ENCODE measurements around the gene NRL. TPM values are rescaled to one million over a fixed set of nuclear protein-coding genes. Genes with fewer than 3 reads are reported as not detected.

The NRL gene
- total RNA-seq, 1 experiment from 2014 or later: 2.5 TPM

DNA sequence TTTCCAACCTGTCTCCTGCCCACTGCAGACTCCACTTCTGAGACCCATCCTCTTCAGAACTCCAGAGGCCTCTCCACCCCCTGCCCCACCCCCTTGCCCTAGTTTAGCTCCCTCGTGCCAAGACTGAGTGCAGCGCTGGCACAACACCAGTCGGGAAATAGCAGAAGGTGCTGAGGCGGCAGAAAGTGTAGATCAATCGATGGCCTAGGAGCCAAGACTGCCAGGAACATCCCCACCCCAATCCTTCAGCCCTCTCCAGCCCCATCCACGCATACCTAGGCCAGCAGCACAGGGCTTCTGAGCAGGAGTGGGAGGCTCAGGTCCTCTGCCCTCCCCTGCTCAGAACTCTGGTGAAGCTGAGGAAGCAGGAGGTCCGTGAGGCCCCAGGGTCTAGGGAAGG lies 42.3 kb downstream of the NRL start:
- TF ChIP-seq CTCF (conservative IDR thresholded peaks at IDR 0.05): no peak
- no peaks in the 10 kb centered on the region; the same call in none of the 2 replicates for H3K27me3 Mint-ChIP-seq (ENCODE audit: low read depth)

More for the DNA sequence above, 42.3 kb downstream of the NRL start:
- Histone ChIP-seq H3K4me1 (ENCODE audit: insufficient read depth, low read length) (no peaks in the 10 kb centered on the region), H3K9ac (ENCODE audit: extremely low read depth, insufficient read length, low read length) (no peak overlapping the region), H2AK5ac (ENCODE audit: insufficient read length, low read length) (no peak overlapping the region), H4K20me1 (ENCODE audit: control insufficient read depth, insufficient read depth, insufficient read length) (no peaks in the 10 kb centered on the region), H3K23ac (ENCODE audit: insufficient read length, low read depth, low read length) (no peak overlapping the region), H3K79me1 (ENCODE audit: insufficient read depth, low read depth, low read length, poor library complexity, severe bottlenecking) (no peaks in the 10 kb centered on the region), H4K8ac (replicated peaks; ENCODE audit: insufficient read length, low read depth, low read length) (no peak overlapping the region), H3K27ac (ENCODE audit: insufficient read length, low read depth, low read length) (no peak overlapping the region), H2BK5ac (ENCODE audit: insufficient read length, low read length) (no peak overlapping the region), H3K56ac (ENCODE audit: insufficient read length, low read depth, low read length) (no peak overlapping the region), H3K14ac (ENCODE audit: insufficient read depth, low read length) (peak overlapping the region; percentile 63; the same call in 1 of the 2 replicates), H4K5ac (ENCODE audit: insufficient read length, low read depth, low read length) (no peak overlapping the region), H3K9me3 (ENCODE audit: control insufficient read depth, low read depth, low read length) (no peaks in the 10 kb centered on the region), H2BK15ac (ENCODE audit: low read depth, low read length) (no peak overlapping the region), H3T11ph (ENCODE audit: low read length) (no peak overlapping the region), H2AFZ (ENCODE audit: low read length) (no peak overlapping the region), H3K4me2 (ENCODE audit: insufficient read depth, insufficient read length, low read length) (no peak overlapping the region), H4K91ac (ENCODE audit: insufficient read length, low read depth, low read length) (no peak overlapping the region), H3K4ac (ENCODE audit: low read depth, low read length) (no peak overlapping the region), H3K79me2 (ENCODE audit: insufficient read depth, low read length) (no peaks in the 10 kb centered on the region), H2BK120ac (ENCODE audit: low read depth, low read length, poor library complexity, severe bottlenecking) (no peak overlapping the region), H3K27me3 (ENCODE audit: insufficient read depth, low read length) (no peaks in the 10 kb centered on the region), H3K18ac (ENCODE audit: insufficient read length, low read depth, low read length) (no peak overlapping the region), H2BK20ac (ENCODE audit: low read depth, low read length, poor library complexity, severe bottlenecking) (no peak overlapping the region), H2BK12ac (ENCODE audit: insufficient read length, low read depth, low read length) (no peak overlapping the region), H3K23me2 (ENCODE audit: insufficient read length, low read depth, low read length, poor library complexity, severe bottlenecking) (no peaks in the 10 kb centered on the region)
- Mint-ChIP-seq H3K4me3 (peak overlapping the region in 1 of 2 experiments; percentile 32; a peak in 1 of 5 replicates), H3K4me1 (peaks cover 5 to 11% of the 10 kb centered on the region in 2 experiments; a peak in 2 of 4 replicates), H3K36me3 (ENCODE audit: insufficient read depth in 1 of 3, low read depth in 3 of 3) (no peaks in the 10 kb centered on the region), H3K27ac (no peak overlapping the region), H3K9me3 (no peaks in the 10 kb centered on the region)
- no peak for DNase-seq
- WGBS (ENCODE audit: extremely low coverage, insufficient read length, low lambda C conversion rate): no CpG with 5 or more reads among the region's 7 CpGs

Measured in H9 (cell line).